EH (cell line): ENCODE data around the gene PIEZO1.

ENCODE experiments used
- DNase-seq: peaks from one replicate; pipeline ENCODE4 v3.0.0-alpha.2; 2015; ENCODE audit warnings: low read depth

Gene PIEZO1

GRCh38 chr16:88721815-88722755 is 62.9 kb downstream of the PIEZO1 start:
- DNase-seq, result no peak

GRCh38 chr16:88721236-88721635 is 63.8 kb downstream of the PIEZO1 start:
- DNase-seq, result no peak

- DNase-seq, result no peak
These were observed 64.5 kb downstream of the PIEZO1 start for GRCh38 chr16:88720396-88720970.

GRCh38 chr16:88719933-88720296 is 65.1 kb downstream of the PIEZO1 start:
- no peak for DNase-seq

GRCh38 chr16:88719267-88719932 is 65.6 kb downstream of the PIEZO1 start:
- DNase-seq, result no peak

- DNase-seq, result no peak
These were observed 66.8 kb downstream of the PIEZO1 start for GRCh38 chr16:88718178-88718577.

- DNase-seq, result no peak
These were observed 68.4 kb downstream of the PIEZO1 start for GRCh38 chr16:88716601-88717001.

GRCh38 chr16:88716201-88716600 is 68.8 kb downstream of the PIEZO1 start:
- no peak for DNase-seq

- DNase-seq, result no peak
These were observed 69.5 kb downstream of the PIEZO1 start for GRCh38 chr16:88715312-88716190.

- no peak for DNase-seq
These were observed 70.4 kb downstream of the PIEZO1 start for GRCh38 chr16:88714420-88715302.

- peak; percentile 16 for DNase-seq
These were observed 71.2 kb downstream of the PIEZO1 start for GRCh38 chr16:88713568-88714419.

GRCh38 chr16:88713054-88713453 is 72.0 kb downstream of the PIEZO1 start:
- DNase-seq, result no peak

- DNase-seq, result no peak
These were observed 72.5 kb downstream of the PIEZO1 start for GRCh38 chr16:88712362-88712979.

- DNase-seq, result no peak
These were observed 73.2 kb downstream of the PIEZO1 start for GRCh38 chr16:88711750-88712340.

- no peak for DNase-seq
These were observed 74.5 kb downstream of the PIEZO1 start for GRCh38 chr16:88710556-88710955.

- DNase-seq, result no peak
These were observed 77.8 kb downstream of the PIEZO1 start for GRCh38 chr16:88706965-88707826.

GRCh38 chr16:88706229-88706964 is 78.6 kb downstream of the PIEZO1 start, which contains the start of the genes CTU2 and RNF166:
TSS of gene CTU2 (plus strand) at chr16:88706503. CDS start at chr16:88706531, 28 bp downstream.
TSS of gene RNF166 (minus strand) at chr16:88706408. CDS start at chr16:88706325, 83 bp downstream.
- DNase-seq, result peak; percentile 85
